A549 (cell line): ENCODE results near the gene CACNA1E.

Experiments
- CEBPB ChIP-seq, 2 experiments: fragments of >200 bp in 1 of 2; sonication (Bioruptor Twin) in 1 of 2; formaldehyde crosslinking in 1 of 2; IDR thresholded peaks; 2 replicates each; pipeline ENCODE4 v1.6.1; 2012 to 2016
- CHD2 ChIP-seq: fragments of 150-350 bp; IDR thresholded peaks from 2 replicates; pipeline ENCODE4 v1.6.1; 2014; ENCODE audit warnings: low read length; ENCODE audit not compliant: partially characterized antibody
- CTCF ChIP-seq: fragments of >200 bp; sonication (Bioruptor Twin); formaldehyde crosslinking; IDR thresholded peaks from 3 replicates; pipeline ENCODE4 v1.5.1; 2016
- NFE2L2 ChIP-seq: fragments of 150-350 bp; conservative IDR thresholded peaks from 2 replicates; pipeline ENCODE4 v1.6.1; 2014; ENCODE audit warnings: low read length
- PHF8 ChIP-seq: fragments of 200-600 bp; sonication (generic); IDR thresholded peaks from 2 replicates; pipeline ENCODE4 v1.6.1; 2016; ENCODE audit warnings: low read depth, mild to moderate bottlenecking, antibody characterized with exemption, moderate library complexity, borderline replicate concordance
- POLR2A ChIP-seq: IDR thresholded peaks from 2 replicates; pipeline ENCODE4 v1.6.1; 2012; ENCODE audit warnings: mild to moderate bottlenecking, low read length
- POLR2AphosphoS2 ChIP-seq: conservative IDR thresholded peaks from 2 replicates; pipeline ENCODE4 v1.6.1; 2012; ENCODE audit warnings: low read length, improper control_type of control experiment, inconsistent platforms
- RAD21 ChIP-seq, 2 experiments: fragments of >200 bp in 1 of 2; sonication (Bioruptor Twin) in 1 of 2; formaldehyde crosslinking in 1 of 2; IDR thresholded peaks in 1 of 2; conservative IDR thresholded peaks in 1 of 2; 2 replicates in 1 of 2; 3 replicates in 1 of 2; pipeline ENCODE4 v1.6.1; 2012 to 2018; ENCODE audit warnings: inconsistent platforms in 1 of 2
- SMC3 ChIP-seq: fragments of >200 bp; sonication (Bioruptor Twin); formaldehyde crosslinking; IDR thresholded peaks from 3 replicates; pipeline ENCODE4 v1.6.1; 2018; ENCODE audit warnings: inconsistent platforms

GRCh38 chr1:181433931-181434330 lies 49.4 kb upstream of the CACNA1E start:
- TF ChIP-seq CTCF (no peak), POLR2A (no peak), SMC3 (no peak), NFE2L2 (no peak), CEBPB (IDR thresholded peaks at IDR 0.05) (no peak), CHD2 (no peak), RAD21 (conservative IDR thresholded peaks at IDR 0.05 in 1 of 2, IDR thresholded peaks at IDR 0.05 in 1 of 2) (no peak), PHF8 (no peak), POLR2AphosphoS2 (no peak)
